ENCODE measurements around the gene NNAT. TPM values are rescaled to one million over a fixed set of nuclear protein-coding genes. Genes with fewer than 3 reads are reported as not detected.

NNAT gene
- total RNA-seq, 2 donors from 2014 or later = 2.8 to 4.0 TPM

DNA sequence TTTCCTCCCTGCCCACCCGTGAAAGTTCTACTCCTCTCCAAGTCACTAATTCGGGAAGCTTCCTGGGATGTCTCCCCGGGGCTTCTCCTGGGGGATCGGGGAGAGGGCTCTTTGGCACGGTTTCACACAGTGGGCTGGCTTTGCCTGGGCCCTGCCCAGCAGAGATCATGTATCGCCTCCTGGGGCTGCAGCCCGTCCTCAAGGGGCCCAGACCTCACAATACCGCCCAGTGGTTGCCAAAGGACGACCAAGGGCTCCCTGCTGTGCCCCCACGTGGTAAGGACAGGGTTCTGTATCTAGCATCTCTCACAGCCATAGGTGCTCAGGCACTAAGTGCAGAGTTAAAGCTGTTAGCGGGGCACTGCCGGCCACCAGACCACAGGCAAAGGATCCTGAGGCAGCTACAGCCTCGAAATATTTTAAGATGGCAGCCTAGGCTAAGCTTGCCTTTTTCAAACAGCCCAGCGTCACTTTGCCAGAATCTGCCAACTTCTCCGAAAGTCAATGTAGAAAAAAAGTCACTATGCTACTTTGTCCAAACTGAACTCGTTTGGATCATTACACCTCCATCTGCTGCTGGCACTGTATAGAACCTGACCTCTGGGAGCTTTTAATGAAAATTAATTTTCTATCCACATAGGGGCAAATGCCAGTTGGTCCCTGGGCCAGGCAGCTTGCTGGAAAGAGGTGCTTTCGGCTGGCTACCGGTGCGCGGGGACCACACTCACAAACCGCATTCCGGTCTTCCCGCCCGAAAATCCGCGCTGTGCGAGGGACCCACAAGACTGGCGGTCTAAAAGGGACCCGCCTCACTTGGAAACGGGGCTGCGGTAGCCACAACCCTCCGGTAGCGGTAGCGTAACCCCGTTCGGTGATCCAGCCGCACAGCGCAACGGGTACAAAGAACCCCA lies 1.3 kb upstream of the NNAT start:
- intact Hi-C loops (cut with DNase I) = no loop called here
- ATAC-seq (peak; percentile 7 to 32), DNase-seq (no peak)

DNA sequence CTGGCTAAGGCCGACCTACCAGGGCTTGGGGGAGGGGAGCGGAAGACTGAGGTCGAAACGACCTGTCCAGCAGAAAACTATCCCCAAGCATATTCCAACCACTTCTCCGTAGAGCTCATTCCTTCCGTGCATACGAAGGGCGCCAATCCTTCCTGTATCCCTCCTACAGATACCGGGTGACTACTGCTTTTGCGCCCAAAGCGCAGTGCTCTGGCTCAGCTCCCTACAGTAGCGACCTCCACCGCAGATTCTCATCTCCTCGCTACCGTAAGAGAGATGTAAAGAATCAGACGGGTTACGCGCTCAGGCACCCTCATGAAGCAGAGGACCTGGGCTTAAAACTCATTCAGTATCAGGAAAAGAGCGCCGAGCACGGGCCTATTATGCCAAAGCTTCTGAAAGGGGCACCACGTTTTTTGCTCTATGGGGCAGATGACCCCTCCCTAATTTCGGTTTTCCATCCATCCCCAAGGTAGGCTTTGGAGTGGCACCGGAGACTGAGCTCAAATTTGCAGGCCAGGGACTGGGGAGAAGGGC lies 563 bp upstream of the NNAT start:
- DNase-seq = no peak
- ATAC-seq = no peak

DNA sequence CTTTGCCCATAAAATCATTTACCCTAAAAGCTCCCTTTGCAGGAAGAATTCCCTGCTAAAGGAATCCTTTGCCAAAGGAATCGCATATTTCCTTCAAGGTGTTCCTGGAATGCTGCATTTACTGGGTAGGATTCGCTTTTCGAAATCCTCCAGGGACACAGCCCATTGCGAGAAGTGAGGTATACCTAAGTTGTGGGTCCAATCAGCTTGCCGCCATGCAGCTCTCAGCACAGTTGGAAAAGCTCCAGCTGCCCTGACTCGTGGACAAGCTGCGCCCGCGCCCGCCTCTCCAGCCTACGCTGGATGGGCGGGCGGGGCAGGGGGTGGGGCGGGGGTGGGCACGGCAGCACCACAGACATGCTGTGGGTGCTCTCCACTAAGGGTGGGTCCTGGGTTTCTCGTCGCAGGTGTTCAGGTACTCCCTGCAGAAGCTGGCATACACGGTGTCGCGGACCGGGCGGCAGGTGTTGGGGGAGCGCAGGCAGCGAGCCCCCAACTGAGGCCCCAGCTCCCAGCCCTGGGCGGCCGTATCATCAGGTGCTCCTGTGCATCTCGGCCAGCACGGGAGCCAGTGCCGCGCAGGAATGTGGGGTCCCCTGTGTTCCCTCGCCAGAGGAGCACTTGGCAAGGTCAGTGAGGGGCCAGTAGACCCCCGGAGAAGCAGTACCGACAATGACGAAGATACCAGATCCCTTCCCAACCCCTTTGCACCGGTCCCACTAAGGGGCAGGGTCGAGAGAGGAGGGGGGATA lies 1.4 kb downstream of the NNAT start:
- DNase-seq (peak; percentile 77), ATAC-seq (peak; percentile 44 to 51)
- intact Hi-C loops (cut with DNase I) = no loop called here

More for the DNA sequence above, 563 bp upstream of the NNAT start:
- intact Hi-C loops (cut with DNase I) = no loop called here

DNA sequence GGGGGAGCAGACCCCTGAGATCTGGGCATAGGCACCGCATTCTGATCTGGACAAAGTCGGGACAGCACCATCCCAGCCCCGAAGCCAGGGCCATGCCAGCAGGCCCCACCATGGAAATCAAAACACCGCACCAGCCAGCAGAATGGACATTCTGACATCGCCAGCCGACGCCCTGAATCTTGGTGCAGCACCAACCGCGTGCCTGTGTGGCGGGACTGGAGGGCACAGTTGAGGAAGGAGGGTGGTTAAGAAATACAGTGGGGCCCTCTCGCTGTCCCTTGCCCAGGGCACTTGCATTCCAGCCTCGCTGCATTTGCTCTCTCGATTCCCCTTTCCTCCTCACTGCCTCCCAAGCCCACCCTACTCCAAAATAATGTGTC lies 2.0 kb downstream of the NNAT start:
- intact Hi-C loops (cut with DNase I) = no loop called here
- DNase-seq = no peak
- no peak for ATAC-seq

DNA sequence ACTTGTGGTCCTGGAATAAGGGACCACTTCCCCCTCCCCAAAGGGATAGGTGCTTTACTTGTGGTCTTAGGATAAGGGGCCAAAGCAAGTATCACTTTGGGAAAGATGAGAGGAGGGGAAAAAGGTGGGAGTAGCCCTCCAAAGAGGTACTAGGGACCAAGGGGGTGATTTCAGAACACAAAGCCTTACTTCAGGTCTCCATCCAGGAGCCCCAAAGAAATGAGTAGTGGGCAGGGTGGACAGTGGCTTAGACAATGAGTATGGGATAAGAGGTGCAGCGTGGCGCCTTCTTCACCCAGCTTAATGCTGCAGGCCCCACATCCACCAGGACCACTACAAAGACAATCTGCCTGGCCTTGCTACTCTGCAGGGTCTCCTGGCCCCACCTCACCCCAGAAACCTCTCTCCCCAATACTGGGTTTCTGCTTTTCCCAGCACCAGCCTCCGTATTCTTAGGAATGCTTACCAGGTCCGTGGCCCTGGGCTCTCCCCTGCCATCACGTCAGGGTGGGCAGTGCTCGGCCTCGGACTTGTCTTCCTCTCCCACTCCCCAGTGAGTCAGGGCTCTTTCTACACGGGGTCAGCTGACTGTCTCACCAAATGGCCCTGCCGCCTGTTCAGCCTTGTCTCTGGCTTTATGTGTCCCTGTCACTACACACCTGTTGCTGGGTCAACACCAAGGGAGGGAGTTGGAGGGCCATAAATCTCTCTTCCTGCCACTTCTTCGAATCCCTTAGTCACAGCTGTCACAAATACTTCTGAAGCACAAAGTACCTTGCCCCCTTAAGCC lies 3.1 kb downstream of the NNAT start:
- intact Hi-C loops (cut with DNase I) = no loop called here
- ATAC-seq (no peak), DNase-seq (no peak)

DNA sequence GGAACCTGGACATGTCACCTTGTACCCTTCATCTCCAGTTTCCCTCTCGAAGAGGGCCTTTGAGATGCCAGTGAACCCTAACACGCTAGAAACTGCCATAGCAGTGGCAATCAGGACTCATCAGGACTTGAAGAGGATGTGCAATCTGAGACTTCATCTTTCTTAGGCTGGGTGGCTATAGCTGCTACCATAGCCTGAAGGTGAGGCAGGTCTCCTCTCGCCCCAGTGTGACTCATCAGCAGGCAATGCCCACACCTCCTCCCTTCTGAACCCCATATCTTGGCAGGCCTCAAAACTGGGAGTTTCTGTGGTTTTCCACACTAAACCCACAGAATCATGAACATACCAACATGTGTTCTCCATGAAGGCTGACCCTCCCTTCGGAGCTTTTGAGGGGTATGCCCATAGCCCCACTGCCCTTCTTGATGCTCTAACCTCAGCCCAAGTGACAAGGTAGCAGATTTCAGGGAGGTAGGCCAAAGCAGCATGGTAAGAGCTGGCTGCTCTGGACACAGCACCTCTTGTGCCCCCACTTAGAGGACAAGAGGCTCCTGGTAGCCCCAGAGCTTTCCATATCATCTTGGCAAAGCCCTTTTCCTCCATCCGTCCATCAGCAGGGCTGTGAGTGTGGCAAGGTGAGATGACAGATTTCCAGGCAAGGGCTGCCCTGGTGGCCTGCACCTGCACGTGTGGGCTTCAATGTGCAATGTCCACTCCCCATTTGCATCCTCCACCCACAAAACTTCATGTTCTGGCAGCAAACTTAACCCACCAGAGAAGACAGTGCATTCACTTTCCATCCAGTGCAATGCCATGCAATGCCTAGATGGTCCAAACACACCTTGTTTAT lies 4.0 kb downstream of the NNAT start:
- intact Hi-C loops (cut with DNase I) = no loop called here
- DNase-seq (no peak), ATAC-seq (no peak)

DNA sequence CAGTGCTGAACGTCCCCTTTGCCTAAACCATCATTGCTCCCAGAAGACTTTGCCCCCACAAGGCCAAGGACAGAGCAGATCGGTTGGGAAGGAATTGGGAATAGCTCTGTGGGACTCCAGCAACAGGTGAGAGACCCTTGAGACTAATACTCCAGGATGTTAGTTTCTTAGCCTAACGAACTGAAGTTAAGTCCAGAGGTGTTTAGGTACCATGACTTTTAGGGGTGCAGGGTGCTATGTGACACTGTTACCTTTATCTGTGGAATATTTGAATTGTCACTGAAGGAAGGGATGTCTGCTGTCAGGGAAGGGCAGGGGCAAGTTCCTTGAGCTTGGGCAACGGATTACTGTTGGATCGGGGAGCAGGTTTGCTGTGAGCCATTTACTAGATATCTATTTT lies 4.8 kb downstream of the NNAT start:
- DNase-seq = no peak
- ATAC-seq = no peak
- intact Hi-C loops (cut with DNase I) = no loop called here

DNA sequence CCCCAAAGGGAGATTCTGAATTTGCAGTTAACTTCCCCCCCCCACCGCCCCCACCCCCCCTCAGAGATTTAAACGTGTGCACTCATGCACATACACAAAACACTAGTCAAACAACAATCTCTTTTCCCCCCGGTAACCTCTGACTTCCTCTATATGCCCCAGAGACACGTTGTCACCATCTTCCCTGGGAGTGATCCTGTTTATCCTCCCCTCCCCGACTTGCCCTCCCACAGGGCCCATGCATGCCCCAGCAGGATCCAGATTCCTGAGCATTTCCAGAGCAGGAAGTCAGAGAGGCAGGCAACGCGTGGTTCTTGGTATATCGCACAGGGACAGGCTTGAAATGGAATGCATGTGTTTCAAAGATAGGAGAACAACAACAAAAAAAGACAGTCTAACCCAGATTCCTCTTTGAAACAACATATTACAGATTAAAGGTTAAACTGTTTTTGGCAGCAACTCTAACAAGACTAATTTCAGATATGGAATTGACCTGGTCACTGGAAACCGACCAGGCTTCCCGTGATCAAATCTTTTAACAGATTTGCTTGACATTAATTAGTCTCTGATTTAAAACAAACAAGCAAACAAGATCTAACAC lies 5.3 kb downstream of the NNAT start:
- DNase-seq (peak; percentile 68), ATAC-seq (peak; percentile 13 to 28)
- intact Hi-C loops (cut with DNase I) = no loop called here

DNA sequence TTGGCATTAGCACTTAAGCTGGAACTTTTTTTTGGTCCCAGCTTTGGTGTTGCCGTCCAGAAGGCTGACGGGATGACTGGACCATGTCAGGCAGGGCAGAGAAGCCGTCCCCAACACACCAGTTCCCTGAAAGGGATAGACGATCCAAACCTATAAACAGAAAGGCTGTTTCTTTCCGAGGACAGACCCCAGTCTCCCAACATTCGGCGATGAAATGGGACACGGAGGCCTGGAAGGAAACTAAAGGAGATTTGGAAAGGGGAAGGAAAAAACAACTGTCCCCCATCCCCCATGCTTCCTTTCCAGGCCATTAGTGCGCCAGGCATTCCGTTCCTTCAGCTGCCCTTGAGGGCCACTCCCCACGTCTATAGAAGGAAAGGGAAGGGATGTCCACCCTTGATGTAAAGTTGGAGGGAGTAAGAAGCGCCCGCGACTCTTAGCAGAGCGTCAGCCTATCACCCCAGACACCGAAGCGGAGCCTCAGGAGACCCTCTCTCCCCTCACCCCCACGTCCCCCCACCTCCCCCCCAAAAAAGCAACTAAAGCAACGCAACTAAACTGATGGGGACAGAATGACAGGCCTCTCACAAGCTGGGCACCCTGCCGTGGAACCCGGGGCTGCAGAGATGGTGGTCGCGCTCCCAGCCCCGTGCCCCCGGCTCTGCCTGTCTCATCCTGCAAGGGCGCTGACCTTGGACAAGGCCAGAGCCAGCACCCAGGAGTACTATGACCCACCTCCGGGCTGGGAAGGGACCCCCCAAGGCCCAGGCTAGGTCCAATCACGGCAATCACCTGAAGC lies 6.0 kb downstream of the NNAT start:
- DNase-seq (no peak), ATAC-seq (peak; percentile 44 to 49)
- intact Hi-C loops (cut with DNase I) = no loop called here

DNA sequence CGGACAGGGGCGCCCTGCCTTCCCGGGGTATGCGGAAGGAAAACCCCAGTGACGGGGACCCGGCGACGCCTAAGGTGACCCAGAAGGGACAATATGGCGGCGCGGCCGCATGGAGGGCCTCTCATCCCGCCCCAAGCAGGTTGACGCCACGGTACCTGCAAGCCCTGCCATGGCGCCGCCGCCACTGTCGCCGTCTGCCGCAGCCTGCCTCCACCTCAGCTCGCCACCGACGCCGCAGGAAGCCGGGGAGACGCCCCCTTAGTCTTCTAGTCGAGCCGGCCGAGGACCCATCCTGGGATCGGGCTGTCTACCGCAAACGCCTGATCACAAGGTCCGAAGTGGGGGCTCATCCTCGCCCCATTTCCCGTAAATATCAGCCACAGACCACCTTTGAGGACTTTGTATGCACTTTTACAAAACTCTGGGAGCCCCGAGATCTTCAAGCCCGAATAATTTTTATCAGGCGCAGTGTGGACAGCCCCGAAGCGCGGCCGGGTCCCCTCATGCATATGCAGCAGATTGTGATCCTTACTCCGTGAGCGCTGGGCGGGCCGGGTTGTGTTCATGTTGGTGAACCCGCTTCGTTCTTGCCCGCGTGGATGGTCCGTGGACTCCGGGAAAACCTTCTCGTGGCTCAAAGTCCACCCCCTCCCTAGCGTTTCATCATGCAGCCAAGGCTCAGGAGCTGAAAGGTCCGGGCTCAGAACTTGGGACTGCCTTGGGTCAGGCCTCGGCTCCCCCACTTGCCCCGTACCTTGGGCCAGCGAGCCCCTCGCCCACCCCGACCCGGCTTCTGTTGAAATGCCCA lies 6.8 kb downstream of the NNAT start, which contains the start of gene BLCAP:
TSS of gene BLCAP (minus strand) at position 239 of the 808 bp plus-strand sequence. CDS start 8,702 bp downstream, outside the sequence.
- peak; percentile 91 to 94 for ATAC-seq
- intact Hi-C loops (cut with DNase I) = no loop called here

DNA sequence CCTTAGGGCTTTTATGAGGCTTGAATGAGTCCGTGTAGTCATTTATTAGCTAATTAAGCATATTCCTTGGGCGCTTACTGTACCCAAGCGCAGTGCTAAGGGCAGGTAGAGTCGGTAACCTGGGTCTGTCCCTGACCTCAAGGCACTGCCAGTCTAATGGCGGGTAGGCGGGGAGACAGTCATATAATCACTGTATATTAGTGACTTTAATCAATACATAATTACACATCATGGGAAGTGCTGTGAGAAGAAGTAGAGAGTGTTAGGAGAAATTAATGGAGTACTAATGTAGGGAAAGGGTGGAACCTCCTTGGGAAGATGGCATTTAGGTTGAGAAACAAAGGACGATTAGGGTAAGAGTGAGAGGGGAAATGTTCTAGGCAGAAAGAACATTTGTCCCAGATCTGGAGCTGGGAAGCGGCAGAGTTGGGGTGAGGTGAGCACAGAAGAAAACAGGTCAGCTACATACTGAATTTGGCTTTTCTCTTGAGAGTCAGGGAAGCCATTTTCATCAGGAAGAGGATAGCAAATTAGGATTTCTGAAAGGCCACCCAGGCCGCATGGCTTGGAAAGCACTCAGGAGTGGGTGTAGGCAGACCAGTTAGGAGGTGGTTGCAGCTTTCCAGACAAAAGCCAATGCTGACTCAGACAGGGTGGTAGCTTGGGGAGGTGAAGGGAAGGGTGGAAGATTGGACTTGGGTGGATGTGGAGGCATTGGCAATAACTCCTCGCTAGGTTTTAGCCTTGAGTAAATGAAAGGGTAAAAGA lies 7.6 kb downstream of the NNAT start:
- ATAC-seq = no peak
- DNase-seq = no peak
- intact Hi-C loops (cut with DNase I) = no loop called here

More for the DNA sequence above, 6.8 kb downstream of the NNAT start, which contains the start of gene BLCAP:
- DNase-seq = peak; percentile 93

DNA sequence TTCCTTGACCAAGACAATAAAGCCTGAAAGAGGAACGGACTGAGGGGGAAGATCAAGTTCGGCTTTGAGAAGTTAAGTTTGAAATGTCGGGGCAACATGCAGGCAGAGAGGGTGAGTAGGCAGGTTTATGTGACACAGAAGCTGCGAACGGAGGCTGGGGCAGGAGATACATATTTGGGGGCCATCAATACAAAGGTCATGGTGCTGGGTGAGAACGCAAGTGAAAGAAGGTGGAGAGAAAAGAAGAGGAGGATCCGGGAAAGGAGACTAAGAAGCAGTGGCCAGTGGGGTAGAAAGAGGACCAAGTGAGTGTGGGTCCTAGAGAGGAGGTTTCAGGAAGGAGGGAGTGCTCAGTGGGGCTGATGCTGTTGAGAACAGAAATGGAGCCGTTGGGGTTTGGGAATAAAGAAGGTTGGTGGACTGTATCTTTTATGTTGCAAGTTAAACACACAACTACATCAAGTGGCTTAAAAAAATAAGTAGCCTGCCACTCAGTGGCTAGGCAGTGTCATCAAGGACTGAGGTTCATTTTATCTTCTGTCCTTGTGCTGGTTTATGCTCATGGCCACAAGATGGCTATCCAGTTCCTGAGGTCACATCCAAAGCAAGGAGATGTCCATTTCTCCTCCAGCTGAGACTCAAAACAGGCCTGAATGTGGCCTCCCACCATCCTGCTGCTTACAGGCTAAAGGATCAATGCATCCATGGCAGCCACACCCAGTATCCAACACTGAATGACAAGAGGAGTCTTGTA lies 8.3 kb downstream of the NNAT start:
- DNase-seq (no peak), ATAC-seq (no peak)
- intact Hi-C loops (cut with DNase I) = no loop called here

DNA sequence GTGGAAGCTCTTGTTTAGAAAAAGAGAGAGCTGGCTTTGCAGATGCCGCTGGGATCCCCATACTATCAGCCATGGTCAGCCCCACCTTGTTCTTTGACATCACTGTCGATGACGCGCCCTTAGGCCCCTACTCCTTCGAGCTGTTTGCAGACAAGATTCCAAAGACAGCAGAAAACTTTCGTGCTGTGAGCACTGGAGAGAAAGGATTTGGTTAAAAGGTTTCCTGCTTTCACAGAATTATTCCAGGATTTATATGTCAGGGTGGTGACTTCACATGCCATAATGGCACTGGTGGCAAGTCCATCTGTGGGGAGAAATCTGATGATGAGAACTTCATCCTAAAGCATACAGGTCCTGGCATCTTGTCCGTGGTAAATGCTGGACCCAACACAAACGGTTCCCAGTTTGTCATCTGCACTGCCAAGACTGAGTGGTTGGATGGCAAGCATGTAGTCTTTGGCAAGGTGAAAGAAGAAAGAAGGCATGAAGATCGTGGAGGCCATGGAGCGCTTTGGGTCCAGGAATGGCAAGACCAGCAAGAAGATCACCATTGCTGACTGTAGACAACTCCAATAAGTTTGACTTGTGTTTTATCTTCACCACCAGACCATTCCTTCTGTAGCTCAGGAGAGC lies 9.0 kb downstream of the NNAT start:
- no peak for ATAC-seq
- no peak for DNase-seq
- intact Hi-C loops (cut with DNase I) = loop anchor here (5.0 to 10.0 kb wide), 5 partner anchors 145 to 333 kb away; no protein-coding TSS in a partner anchor

DNA sequence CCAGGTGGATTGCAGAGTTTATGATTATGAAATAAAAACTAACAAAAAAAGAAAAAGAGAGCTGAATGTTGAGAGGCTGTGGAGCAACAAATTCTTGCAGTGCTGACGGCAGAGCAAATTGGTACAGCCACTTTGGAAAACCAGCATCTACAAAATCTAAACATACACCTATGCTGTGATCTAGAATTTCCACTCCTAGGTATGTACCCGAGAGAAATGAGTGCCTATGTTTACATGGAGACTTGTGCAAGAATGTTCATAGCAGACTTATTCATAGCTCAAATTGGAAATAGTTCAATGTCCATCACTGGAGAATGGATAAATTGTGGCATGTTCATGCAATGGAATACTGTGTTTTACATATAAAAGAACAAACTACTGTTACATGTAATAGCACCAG lies 9.6 kb downstream of the NNAT start:
- no peak for DNase-seq
- intact Hi-C loops (cut with DNase I) = loop anchor here (5.0 to 10.0 kb wide), 5 partner anchors 146 to 333 kb away; no protein-coding TSS in a partner anchor
- ATAC-seq = no peak

Measured in left cardiac atrium (tissue), 4 donors.